ENCODE results near the gene MYO18A.

DNA sequence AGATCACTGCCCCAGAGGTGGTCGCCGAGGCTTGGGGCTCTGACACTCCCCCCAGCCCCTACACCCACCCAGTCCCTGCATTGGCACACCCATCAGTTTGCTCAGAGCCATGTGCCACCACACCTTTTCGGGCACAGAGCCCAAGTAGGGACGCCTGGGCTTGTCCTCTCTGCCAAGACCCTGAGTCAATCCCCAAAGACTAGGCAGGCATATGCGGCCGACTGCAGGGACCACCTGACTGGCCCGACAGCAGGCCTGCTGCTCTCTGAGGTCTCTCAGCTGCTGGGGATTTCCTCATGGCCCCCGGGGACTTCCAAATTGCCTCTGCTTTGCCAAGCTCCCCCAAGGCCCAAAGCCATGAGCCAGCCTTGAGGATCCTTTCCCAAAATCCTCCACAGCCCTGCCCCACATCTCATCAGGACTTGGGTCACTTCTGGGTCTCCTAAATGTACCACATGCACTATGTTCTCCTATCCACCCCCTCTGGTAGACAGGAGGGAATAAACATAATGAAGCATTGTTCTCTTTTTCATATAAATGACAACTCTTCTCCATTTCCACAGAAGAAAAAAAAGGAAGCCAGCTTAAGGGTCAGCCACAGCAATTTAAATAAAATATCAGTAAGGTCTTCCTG is 30.6 kb downstream of the MYO18A start:
- TF ChIP-seq, protein P1, sequence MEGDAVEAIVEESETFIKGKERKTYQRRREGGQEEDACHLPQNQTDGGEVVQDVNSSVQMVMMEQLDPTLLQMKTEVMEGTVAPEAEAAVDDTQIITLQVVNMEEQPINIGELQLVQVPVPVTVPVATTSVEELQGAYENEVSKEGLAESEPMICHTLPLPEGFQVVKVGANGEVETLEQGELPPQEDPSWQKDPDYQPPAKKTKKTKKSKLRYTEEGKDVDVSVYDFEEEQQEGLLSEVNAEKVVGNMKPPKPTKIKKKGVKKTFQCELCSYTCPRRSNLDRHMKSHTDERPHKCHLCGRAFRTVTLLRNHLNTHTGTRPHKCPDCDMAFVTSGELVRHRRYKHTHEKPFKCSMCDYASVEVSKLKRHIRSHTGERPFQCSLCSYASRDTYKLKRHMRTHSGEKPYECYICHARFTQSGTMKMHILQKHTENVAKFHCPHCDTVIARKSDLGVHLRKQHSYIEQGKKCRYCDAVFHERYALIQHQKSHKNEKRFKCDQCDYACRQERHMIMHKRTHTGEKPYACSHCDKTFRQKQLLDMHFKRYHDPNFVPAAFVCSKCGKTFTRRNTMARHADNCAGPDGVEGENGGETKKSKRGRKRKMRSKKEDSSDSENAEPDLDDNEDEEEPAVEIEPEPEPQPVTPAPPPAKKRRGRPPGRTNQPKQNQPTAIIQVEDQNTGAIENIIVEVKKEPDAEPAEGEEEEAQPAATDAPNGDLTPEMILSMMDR (IDR thresholded peaks at IDR 0.05): no peak
- TF ChIP-seq ZFX (IDR thresholded peaks at IDR 0.05; ENCODE audit: borderline replicate concordance): no peak

All from 22Rv1 (cell line).